Measurements from ENCODE around the gene SCN11A.

Gene SCN11A

DNA sequence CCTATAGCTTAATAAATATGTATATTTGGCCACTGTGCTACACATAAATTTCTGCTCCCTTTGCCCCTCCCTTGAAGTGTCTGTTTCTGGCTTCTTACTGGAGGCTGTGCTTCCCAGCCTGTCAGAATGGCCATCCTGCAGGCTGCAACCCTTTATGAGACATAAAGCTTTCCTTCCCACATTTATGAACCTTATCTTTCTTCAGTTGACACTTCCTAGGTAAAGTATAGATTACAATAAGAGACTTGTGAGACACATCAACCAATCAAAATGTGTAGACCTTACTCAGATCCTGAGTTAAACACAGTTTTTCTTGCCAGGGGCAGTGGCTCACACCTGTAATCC, 29.5 kb downstream of the SCN11A start:
- H3K4me3 ChIP-seq (ENCODE audit: low read length), result no peak overlapping the region
- TF ChIP-seq, protein P1, sequence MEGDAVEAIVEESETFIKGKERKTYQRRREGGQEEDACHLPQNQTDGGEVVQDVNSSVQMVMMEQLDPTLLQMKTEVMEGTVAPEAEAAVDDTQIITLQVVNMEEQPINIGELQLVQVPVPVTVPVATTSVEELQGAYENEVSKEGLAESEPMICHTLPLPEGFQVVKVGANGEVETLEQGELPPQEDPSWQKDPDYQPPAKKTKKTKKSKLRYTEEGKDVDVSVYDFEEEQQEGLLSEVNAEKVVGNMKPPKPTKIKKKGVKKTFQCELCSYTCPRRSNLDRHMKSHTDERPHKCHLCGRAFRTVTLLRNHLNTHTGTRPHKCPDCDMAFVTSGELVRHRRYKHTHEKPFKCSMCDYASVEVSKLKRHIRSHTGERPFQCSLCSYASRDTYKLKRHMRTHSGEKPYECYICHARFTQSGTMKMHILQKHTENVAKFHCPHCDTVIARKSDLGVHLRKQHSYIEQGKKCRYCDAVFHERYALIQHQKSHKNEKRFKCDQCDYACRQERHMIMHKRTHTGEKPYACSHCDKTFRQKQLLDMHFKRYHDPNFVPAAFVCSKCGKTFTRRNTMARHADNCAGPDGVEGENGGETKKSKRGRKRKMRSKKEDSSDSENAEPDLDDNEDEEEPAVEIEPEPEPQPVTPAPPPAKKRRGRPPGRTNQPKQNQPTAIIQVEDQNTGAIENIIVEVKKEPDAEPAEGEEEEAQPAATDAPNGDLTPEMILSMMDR (IDR thresholded peaks at IDR 0.05; ENCODE audit: insufficient read depth, low read depth, low read length, missing control alignments), result no peak
- no peak for DNase-seq (ENCODE audit: low read depth)

DNA sequence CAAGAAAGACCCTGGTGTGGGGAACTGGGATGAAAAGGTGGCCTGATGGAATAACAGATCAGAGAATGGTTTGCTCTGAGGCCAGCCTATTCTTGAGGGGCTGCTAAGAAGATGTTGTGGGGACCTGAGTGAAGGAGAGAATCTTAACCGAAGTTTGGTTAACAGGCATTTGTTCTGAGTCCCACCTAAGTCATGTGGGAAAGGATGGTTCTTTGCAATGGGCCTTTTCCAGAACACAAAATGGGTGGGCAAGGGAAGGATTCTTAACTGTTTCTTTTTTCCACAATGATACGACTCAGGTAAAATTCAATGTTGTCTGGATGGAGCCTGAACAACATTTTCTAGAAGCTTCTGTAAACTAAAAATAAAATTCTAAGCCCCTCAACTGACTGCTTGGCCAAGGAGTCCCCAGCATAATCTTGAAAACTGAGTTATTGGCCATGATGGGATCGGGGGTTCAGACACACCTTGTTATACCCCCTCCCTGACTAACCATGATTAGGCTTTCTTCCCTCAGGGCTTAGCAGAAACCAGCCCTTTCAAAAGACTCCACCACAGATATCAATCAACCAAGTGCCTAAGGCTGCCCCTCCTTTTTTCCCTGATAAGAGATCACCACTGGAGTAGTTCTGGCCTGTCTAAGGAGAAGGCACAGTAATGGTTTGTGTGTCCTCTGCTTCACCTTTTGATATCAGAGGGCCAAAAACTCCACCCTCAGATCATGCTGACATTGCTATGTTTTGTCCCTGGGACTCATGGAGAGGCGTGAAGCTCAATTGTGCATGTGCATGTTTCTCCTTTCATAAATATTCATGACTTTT, 30.1 kb downstream of the SCN11A start:
- no peak overlapping the region for H3K4me3 ChIP-seq (ENCODE audit: low read length)
- no peak for DNase-seq (ENCODE audit: low read depth)
- TF ChIP-seq, protein P1 (IDR thresholded peaks at IDR 0.05; ENCODE audit: insufficient read depth, low read depth, low read length, missing control alignments), result no peak

DNA sequence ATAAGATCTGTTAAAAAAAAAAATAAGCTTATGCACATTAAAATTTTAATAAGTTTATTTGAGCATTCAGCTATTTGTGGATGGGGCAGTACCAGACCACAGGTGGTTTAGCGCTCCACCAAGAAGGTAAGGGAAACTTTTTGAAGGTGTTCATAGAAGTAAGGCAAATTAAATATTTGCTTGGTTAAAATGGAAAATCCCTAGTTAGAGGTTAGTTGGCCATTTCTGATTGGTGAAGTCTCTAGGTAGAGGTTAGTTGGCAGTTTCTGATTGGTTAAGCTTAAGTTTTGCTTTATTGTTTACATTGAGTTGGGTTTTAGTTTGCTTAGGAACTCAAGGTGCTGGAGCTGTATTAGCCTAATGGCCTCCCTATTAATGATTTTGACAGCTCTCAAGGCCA, 30.7 kb downstream of the SCN11A start:
- no peak for DNase-seq (ENCODE audit: low read depth)
- H3K4me3 ChIP-seq (ENCODE audit: low read length), result no peak overlapping the region
- TF ChIP-seq, protein P1 (IDR thresholded peaks at IDR 0.05; ENCODE audit: insufficient read depth, low read depth, low read length, missing control alignments), result no peak

GRCh38 chr3:39019299-39019698, 32.4 kb downstream of the SCN11A start:
- no peak for DNase-seq (ENCODE audit: low read depth)
- TF ChIP-seq, protein P1 (IDR thresholded peaks at IDR 0.05; ENCODE audit: insufficient read depth, low read depth, low read length, missing control alignments), result no peak
- no peak overlapping the region for H3K4me3 ChIP-seq (ENCODE audit: low read length)

DNA sequence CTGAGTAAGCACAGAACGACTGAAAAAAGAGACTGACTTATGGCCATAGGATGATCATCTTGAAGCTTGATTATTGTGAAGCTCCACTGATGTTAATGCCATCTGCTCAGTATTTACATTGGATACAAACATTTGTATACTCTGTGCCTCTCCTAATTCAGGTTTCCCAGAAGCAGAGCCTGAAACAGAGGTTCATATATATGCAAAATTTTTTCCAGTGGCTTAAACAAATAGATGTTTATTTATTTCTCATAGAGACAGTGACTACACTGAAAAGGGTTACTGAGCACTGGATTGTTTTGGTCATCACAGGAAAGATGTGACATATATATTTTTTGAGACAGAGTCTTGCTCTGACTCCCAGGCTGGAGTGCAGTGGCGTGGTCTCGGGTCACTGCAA, 36.3 kb downstream of the SCN11A start:
- TF ChIP-seq, protein P1 (IDR thresholded peaks at IDR 0.05; ENCODE audit: insufficient read depth, low read depth, low read length, missing control alignments), result no peak
- DNase-seq (ENCODE audit: low read depth), result no peak
- no peak overlapping the region for H3K4me3 ChIP-seq (ENCODE audit: low read length)

- no peak overlapping the region for H3K4me3 ChIP-seq (ENCODE audit: low read length)
- DNase-seq (ENCODE audit: low read depth), result peak; percentile 21
- TF ChIP-seq, protein P1 (IDR thresholded peaks at IDR 0.05; ENCODE audit: insufficient read depth, low read depth, low read length, missing control alignments), result no peak
These were observed 37.7 kb downstream of the SCN11A start for GRCh38 chr3:39013921-39014509.
